CD4-positive, alpha-beta T cell treated with Interleukin-12 subunit alpha and Interleukin-12 subunit beta, for 1 hour (primary cell): ENCODE results near the gene FSIP1.
A peak's percentile ranks its signal among the peaks of the same experiment; 100 is the strongest.

ENCODE experiments used
- DNase-seq: peaks from one replicate; pipeline ENCODE4 v3.0.0-alpha.2; 2020

Gene FSIP1

GRCh38 chr15:39580117-39580484, 202.5 kb downstream of the FSIP1 start:
- DNase-seq = peak; percentile 88

GRCh38 chr15:39579487-39580116, 203.0 kb downstream of the FSIP1 start:
- no peak for DNase-seq

- DNase-seq = no peak
These were observed 203.7 kb downstream of the FSIP1 start for GRCh38 chr15:39578851-39579486.

GRCh38 chr15:39575180-39575579, 207.5 kb downstream of the FSIP1 start:
- no peak for DNase-seq

GRCh38 chr15:39574427-39574826, 208.2 kb downstream of the FSIP1 start:
- DNase-seq = no peak

GRCh38 chr15:39573844-39574243, 208.8 kb downstream of the FSIP1 start:
- DNase-seq = no peak

- DNase-seq = no peak
These were observed 209.4 kb downstream of the FSIP1 start for GRCh38 chr15:39573287-39573686.

- no peak for DNase-seq
These were observed 216.8 kb downstream of the FSIP1 start for GRCh38 chr15:39565851-39566250.

- no peak for DNase-seq
These were observed 217.5 kb downstream of the FSIP1 start for GRCh38 chr15:39564972-39565665.

- DNase-seq = no peak
These were observed 224.2 kb downstream of the FSIP1 start for GRCh38 chr15:39558421-39558820.

GRCh38 chr15:39556461-39556860, 226.2 kb downstream of the FSIP1 start:
- no peak for DNase-seq

- DNase-seq = no peak
These were observed 226.8 kb downstream of the FSIP1 start for GRCh38 chr15:39555885-39556284.

- no peak for DNase-seq
These were observed 227.8 kb downstream of the FSIP1 start for GRCh38 chr15:39554746-39555387.

GRCh38 chr15:39553947-39554693, 228.5 kb downstream of the FSIP1 start:
- DNase-seq = no peak

GRCh38 chr15:39552556-39552955, 230.1 kb downstream of the FSIP1 start:
- DNase-seq = no peak

GRCh38 chr15:39551476-39551875, 231.2 kb downstream of the FSIP1 start:
- DNase-seq = no peak
